T-helper 9 cell (primary cell): ENCODE measurements around the gene FGF7.
"Not testable (repeated sequence)": the region's sequence is repeated elsewhere in the genome, so short reads cannot be mapped to it uniquely, and the experiment has no call there.

Experiments used
- DNase-seq: peaks from one replicate; pipeline ENCODE4 v3.0.0-alpha.2; 2020

FGF7 gene

DNA sequence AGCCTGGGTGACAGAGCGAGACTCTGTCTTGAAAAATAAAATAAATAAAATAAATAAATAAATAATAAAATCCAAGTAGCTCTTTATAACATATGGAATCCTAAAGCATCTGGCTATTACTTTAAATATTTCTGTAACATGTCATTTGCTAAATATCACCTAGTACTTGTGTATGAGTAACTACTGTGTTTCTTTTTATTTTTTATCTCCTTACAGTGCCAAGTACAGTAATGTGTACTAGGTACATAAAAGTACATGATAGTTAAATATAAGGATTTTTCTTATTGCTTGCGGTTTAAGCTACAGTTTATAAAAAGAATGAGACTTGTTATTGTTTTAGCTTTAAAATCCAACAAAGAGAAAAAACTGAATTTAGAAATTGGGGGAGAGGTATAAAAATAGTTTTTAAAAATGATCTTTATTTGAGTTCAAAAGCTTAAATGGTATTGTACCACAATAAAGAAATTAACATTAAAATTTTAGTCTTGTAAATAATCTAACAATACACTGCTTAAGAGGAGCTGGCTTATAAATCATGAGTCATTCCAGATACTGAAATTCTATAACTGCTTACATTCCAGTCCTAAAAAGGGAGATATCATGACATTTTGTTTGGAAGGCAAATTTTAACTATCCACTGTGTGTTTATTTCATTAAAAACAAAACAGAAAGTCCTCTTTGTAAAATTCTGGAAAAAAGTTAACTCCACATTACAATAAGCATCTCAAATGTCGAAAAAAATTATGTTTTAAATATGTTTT is 73.1 kb downstream of the FGF7 start:
- DNase-seq = no peak

DNA sequence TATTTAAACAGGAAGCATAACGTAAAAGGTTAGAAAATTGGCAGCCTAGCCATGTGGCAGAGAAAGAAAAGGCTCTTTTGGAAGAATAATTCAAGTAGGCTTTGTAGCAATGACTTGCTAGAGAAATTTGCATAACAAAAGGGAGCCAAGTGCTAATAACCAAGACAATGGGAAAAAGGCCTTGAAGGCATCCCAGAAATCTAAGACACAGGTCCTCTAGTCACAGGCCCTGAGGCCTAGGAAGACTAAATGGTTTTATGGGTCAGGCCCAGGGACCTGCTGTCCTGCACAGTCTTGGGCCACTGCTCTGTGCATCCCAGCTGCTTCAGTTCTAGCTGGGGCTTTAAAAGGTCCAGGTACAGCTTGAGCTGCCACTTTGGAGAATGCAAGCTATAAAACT is 78.5 kb downstream of the FGF7 start:
- no peak for DNase-seq

DNA sequence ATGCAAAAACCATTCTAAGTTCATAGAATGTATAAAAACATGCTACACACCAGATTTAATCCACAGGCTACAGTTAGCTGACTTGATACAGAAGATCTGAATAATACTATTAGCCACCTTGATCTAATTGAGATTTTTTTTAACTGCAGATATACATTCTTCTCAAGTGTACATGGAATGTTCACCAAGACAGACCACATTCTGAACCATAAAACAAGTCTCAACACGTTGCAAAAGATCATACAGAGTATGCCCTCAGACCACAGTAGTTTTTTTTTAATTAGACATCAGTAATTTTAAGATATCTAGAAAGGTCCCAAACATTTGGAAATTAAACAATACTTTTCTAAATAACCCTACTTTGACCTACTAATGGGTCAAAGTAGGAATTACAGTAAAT is 83.3 kb downstream of the FGF7 start:
- DNase-seq = no peak

DNA sequence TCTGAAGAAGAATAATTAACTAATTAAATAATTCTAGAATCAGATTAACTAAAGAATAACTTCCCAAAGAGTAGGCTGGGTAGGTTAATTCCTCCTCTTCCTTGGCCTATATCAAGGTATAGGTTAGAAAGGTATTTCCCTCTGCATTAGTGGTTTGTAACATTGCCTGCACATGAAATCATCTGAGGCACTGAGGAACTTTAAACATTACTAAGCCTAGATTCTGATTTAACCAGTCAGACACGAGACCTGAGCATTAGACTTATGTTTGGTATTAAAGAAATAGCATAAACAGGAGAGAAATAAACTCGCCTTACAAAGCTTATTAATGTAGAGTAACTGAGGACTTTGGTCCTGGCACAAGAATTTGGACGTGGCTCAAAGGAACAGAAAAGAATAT is 84.2 kb downstream of the FGF7 start:
- DNase-seq = no peak

DNA sequence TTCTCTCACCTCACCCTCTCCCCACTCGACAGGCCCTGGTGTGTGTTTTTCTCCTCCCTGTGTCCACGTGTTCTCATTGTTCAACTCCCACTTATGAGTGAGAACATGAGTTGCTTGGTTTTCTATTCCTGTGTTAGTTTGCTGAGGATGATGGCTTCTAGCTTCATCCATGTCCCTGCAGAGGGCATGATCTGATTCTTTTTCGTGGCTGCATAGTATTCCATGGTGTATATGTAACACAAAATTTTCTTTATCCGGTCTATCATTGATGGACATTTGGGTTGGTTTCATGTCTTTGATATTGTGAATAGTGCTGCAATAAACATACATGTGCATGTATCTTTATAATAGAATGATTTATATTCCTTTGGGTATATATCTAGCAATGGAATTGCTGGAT is 89.7 kb downstream of the FGF7 start:
- not testable (repeated sequence) for DNase-seq

- no peak for DNase-seq
Observed at GRCh38 chr15:49521802-49522201, 98.8 kb downstream of the FGF7 start.

DNA sequence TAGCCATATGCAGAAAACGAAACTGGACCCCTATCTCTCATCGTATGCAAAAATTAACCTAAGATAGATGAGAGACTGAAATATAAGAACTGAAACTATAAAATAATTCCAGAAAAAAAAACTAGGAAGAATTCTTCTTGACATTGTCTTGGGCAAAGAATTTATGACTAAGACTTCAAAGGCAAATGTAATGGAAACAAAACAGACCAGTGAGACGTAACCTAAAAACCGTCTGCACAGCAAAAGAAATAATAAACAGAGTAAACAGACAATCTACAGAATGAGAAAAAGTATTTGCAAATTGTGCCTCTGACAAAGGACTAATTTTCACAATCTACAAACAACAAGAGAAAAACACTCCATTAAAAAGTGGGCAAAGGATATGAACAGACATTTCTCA is 105.2 kb downstream of the FGF7 start:
- DNase-seq = no peak

DNA sequence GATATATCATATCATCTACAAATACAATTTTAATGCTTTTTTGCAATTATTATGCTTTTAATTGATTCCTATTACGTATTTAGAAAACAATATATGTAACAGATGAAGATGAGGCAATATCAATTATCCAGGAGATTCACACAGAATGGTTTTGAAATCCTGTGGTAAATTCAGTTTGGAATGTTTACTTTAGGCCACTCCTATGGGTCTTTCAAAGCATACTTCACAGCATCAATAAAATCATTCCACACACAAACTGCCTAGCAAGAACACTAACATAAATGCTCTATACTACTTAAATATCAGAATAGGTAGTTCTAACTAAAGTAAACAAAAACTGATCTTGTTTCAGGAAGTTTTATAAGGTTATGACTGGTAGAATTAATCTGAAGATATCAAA is 107.0 kb downstream of the FGF7 start:
- no peak for DNase-seq
